Suprapubic skin (tissue), 3 donors: ENCODE measurements around the gene CDYL2.

ENCODE experiments used
- CTCF ChIP-seq, 2 donors: fragments of 200-600 bp in 1 of 2; fragments of 450-650 bp in 1 of 2; sonication (generic) in 1 of 2; IDR thresholded peaks; one replicate each; pipeline ENCODE4 v1.5.1; 2016 to 2019; ENCODE audit warnings: antibody characterized with exemption in 2 of 2, mild to moderate bottlenecking in 1 of 2, moderate library complexity in 1 of 2
- EP300 ChIP-seq: sonication (generic); formaldehyde crosslinking; IDR thresholded peaks from one replicate; pipeline ENCODE4 v1.6.1; 2017; ENCODE audit warnings: antibody characterized with exemption
- POLR2A ChIP-seq, 2 donors: fragments of 450-650 bp; IDR thresholded peaks; one replicate each; pipeline ENCODE4 v1.6.1; 2017; ENCODE audit warnings: antibody characterized with exemption in 2 of 2, mild to moderate bottlenecking in 2 of 2, moderate library complexity in 2 of 2

GRCh38 chr16:80680839-80681238 is 123.6 kb downstream of the CDYL2 start:
- TF ChIP-seq CTCF (IDR thresholded peaks at IDR 0.05) (no peak), EP300 (no peak), POLR2A (IDR thresholded peaks at IDR 0.05) (no peak)
